Measurements from ENCODE around the gene CKB.
"Not testable (repeated sequence)": the region's sequence is repeated elsewhere in the genome, so short reads cannot be mapped to it uniquely, and the experiment has no call there.

CKB gene

GRCh38 chr14:103526247-103526913, 3.8 kb upstream of the CKB start:
- no peak for DNase-seq (ENCODE audit: low read depth)

- DNase-seq (ENCODE audit: low read depth), result not testable (repeated sequence)
Observed at GRCh38 chr14:103525430-103526246, 3.0 kb upstream of the CKB start.

- DNase-seq (ENCODE audit: low read depth), result no peak
Observed at GRCh38 chr14:103524002-103524935, 1.6 kb upstream of the CKB start.

- no peak for DNase-seq (ENCODE audit: low read depth)
Observed at GRCh38 chr14:103523575-103523954, 935 bp upstream of the CKB start.

- no peak for DNase-seq (ENCODE audit: low read depth)
Observed at GRCh38 chr14:103521951-103522563, 573 bp downstream of the CKB start.

- DNase-seq (ENCODE audit: low read depth), result no peak
Observed at GRCh38 chr14:103521438-103521950, 1.1 kb downstream of the CKB start.

GRCh38 chr14:103520657-103521437, 1.8 kb downstream of the CKB start:
- DNase-seq (ENCODE audit: low read depth), result peak; percentile 47

GRCh38 chr14:103520269-103520656, 2.4 kb downstream of the CKB start:
- DNase-seq (ENCODE audit: low read depth), result no peak

GRCh38 chr14:103519837-103520212, 2.8 kb downstream of the CKB start:
- no peak for DNase-seq (ENCODE audit: low read depth)

- no peak for DNase-seq (ENCODE audit: low read depth)
Observed at GRCh38 chr14:103519043-103519836, 3.4 kb downstream of the CKB start.

GRCh38 chr14:103518422-103519042, 4.1 kb downstream of the CKB start:
- peak; percentile 38 for DNase-seq (ENCODE audit: low read depth)

GRCh38 chr14:103517721-103518421, 4.8 kb downstream of the CKB start:
- DNase-seq (ENCODE audit: low read depth), result no peak

- no peak for DNase-seq (ENCODE audit: low read depth)
Observed at GRCh38 chr14:103517174-103517566, 5.5 kb downstream of the CKB start.

GRCh38 chr14:103516426-103517173, 6.0 kb downstream of the CKB start:
- no peak for DNase-seq (ENCODE audit: low read depth)

- DNase-seq (ENCODE audit: low read depth), result no peak
Observed at GRCh38 chr14:103514596-103515421, 7.8 kb downstream of the CKB start.

GRCh38 chr14:103512701-103513611, 9.7 kb downstream of the CKB start:
- DNase-seq (ENCODE audit: low read depth), result no peak
